ENCODE measurements around the gene RTF1.

The RTF1 gene

GRCh38 chr15:41493205-41493901 lies 76.5 kb downstream of the RTF1 start, which contains the start of gene ITPKA:
TSS of gene ITPKA (plus strand) at chr15:41493874. CDS start at chr15:41493928, 54 bp downstream.
- H3K4me3 ChIP-seq (ENCODE audit: low read depth, low read length), result peak within 1 kb of the TSS; percentile 71
- peak; percentile 83 for DNase-seq (ENCODE audit: low read depth)
- TF ChIP-seq CTCF (IDR thresholded peaks at IDR 0.05; ENCODE audit: insufficient read depth, low read depth, low read length, missing control alignments), result no peak

- TF ChIP-seq CTCF (IDR thresholded peaks at IDR 0.05; ENCODE audit: insufficient read depth, low read depth, low read length, missing control alignments), result no peak
- H3K4me3 ChIP-seq (ENCODE audit: low read depth, low read length), result peak overlapping the region; percentile 60
- DNase-seq (ENCODE audit: low read depth), result no peak
Observed at GRCh38 chr15:41493902-41494189, 77.0 kb downstream of the RTF1 start.

- DNase-seq (ENCODE audit: low read depth), result peak; percentile 52
Observed at GRCh38 chr15:41494190-41494921, 77.5 kb downstream of the RTF1 start.

GRCh38 chr15:41494922-41495735 lies 78.2 kb downstream of the RTF1 start:
- peak overlapping the region; percentile 60 for H3K4me3 ChIP-seq (ENCODE audit: low read depth, low read length)
- DNase-seq (ENCODE audit: low read depth), result peak; percentile 45

More at GRCh38 chr15:41494190-41494921, 77.5 kb downstream of the RTF1 start:
- peak overlapping the region; percentile 60 for H3K4me3 ChIP-seq (ENCODE audit: low read depth, low read length)
- TF ChIP-seq CTCF (IDR thresholded peaks at IDR 0.05; ENCODE audit: insufficient read depth, low read depth, low read length, missing control alignments), result no peak

GRCh38 chr15:41495736-41496599 lies 79.1 kb downstream of the RTF1 start:
- peak overlapping the region; percentile 4 for H3K4me3 ChIP-seq (ENCODE audit: low read depth, low read length)

More at GRCh38 chr15:41494922-41495735, 78.2 kb downstream of the RTF1 start:
- TF ChIP-seq CTCF (IDR thresholded peaks at IDR 0.05; ENCODE audit: insufficient read depth, low read depth, low read length, missing control alignments), result no peak

More at GRCh38 chr15:41495736-41496599, 79.1 kb downstream of the RTF1 start:
- no peak for TF ChIP-seq CTCF (IDR thresholded peaks at IDR 0.05; ENCODE audit: insufficient read depth, low read depth, low read length, missing control alignments)
- no peak for DNase-seq (ENCODE audit: low read depth)

Measured in GM12865 (cell line).